ENCODE data around the gene THADA.
"Not testable (repeated sequence)": the region's sequence is repeated elsewhere in the genome, so short reads cannot be mapped to it uniquely, and the experiment has no call there.

The THADA gene

GRCh38 chr2:43604674-43605073, 8.8 kb upstream of the THADA start:
- no peak for DNase-seq

GRCh38 chr2:43600596-43600995, 4.8 kb upstream of the THADA start:
- DNase-seq: not testable (repeated sequence)

GRCh38 chr2:43594875-43595274, 963 bp downstream of the THADA start:
- DNase-seq: no peak

GRCh38 chr2:43593254-43593653, 2.6 kb downstream of the THADA start:
- DNase-seq: no peak

GRCh38 chr2:43592443-43592842, 3.4 kb downstream of the THADA start:
- no peak for DNase-seq

GRCh38 chr2:43585708-43586107, 10.1 kb downstream of the THADA start:
- no peak for DNase-seq

GRCh38 chr2:43579275-43579981, 16.4 kb downstream of the THADA start:
- DNase-seq: no peak

GRCh38 chr2:43576981-43577892, 18.6 kb downstream of the THADA start:
- DNase-seq: peak; percentile 6 to 51

GRCh38 chr2:43572244-43572643, 23.6 kb downstream of the THADA start:
- no peak for DNase-seq

GRCh38 chr2:43569921-43570320, 25.9 kb downstream of the THADA start:
- no peak for DNase-seq

- no peak for DNase-seq
Observed at GRCh38 chr2:43568228-43568627, 27.6 kb downstream of the THADA start.

GRCh38 chr2:43566461-43566729, 29.4 kb downstream of the THADA start:
- DNase-seq: no peak

GRCh38 chr2:43563679-43564078, 32.2 kb downstream of the THADA start:
- no peak for DNase-seq

- no peak for DNase-seq
Observed at GRCh38 chr2:43560231-43560547, 35.6 kb downstream of the THADA start.

GRCh38 chr2:43559391-43560230, 36.2 kb downstream of the THADA start:
- no peak for DNase-seq

GRCh38 chr2:43557196-43557595, 38.6 kb downstream of the THADA start:
- no peak for DNase-seq

GRCh38 chr2:43556256-43556655, 39.6 kb downstream of the THADA start:
- no peak for DNase-seq

GRCh38 chr2:43553341-43553855, 42.4 kb downstream of the THADA start:
- DNase-seq: no peak

GRCh38 chr2:43551990-43552389, 43.8 kb downstream of the THADA start:
- DNase-seq: no peak

- DNase-seq: not testable (repeated sequence)
Observed at GRCh38 chr2:43548381-43548780, 47.5 kb downstream of the THADA start.

GRCh38 chr2:43542285-43542933, 53.4 kb downstream of the THADA start:
- DNase-seq: peak in 1 of 2 experiments; percentile 46

GRCh38 chr2:43541165-43541564, 54.7 kb downstream of the THADA start:
- no peak for DNase-seq
